Activated T-cell treated with anti-CD3 and anti-CD28 coated beads, Interleukin-2, amount 50 U/mL, for 24 hours (primary cell): ENCODE measurements around the gene CA4.
"Not testable (repeated sequence)": the region's sequence is repeated elsewhere in the genome, so short reads cannot be mapped to it uniquely, and the experiment has no call there.

Source experiments
- DNase-seq: peaks from one replicate; pipeline ENCODE4 v3.0.0-alpha.2; 2020
- H3K27ac Mint-ChIP-seq: 2 replicates; pipeline ENCODE4 v1.8.0; 2020; ENCODE audit warnings: mild to moderate bottlenecking, mixed read lengths
- H3K27me3 Mint-ChIP-seq: 2 replicates; pipeline ENCODE4 v1.8.0; 2020; ENCODE audit warnings: mixed read lengths
- H3K36me3 Mint-ChIP-seq: 2 replicates; pipeline ENCODE4 v1.8.0; 2020; ENCODE audit warnings: low read depth, mixed read lengths
- H3K4me1 Mint-ChIP-seq: 2 replicates; pipeline ENCODE4 v1.8.0; 2020; ENCODE audit warnings: low read depth, mixed read lengths
- H3K4me3 Mint-ChIP-seq: 2 replicates; pipeline ENCODE4 v1.8.0; 2020; ENCODE audit warnings: mild to moderate bottlenecking, moderate library complexity, mixed read lengths
- H3K9me3 Mint-ChIP-seq: 2 replicates; pipeline ENCODE4 v1.8.0; 2020; ENCODE audit warnings: mixed read lengths

The CA4 gene

DNA sequence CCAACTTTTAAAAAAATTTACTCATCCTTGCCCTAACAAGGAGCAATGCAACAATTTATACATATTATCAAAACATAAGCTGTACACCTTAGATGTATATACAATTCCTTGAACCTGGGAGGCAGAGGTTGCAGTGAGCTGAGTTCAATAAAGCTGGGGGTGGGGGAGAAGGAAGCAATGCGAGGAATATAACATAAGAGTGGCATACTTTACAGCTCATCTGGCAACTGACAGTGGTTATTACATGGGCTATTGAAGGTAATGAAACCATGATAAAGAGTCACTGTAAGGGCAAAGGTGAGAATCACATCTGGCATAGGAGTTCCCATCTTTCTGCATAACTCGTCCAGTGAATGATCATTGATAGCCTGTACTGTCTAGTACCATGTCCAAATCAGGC, 43.7 kb downstream of the CA4 start:
- Mint-ChIP-seq H3K9me3 (no peaks in the 10 kb centered on the region), H3K4me3 (no peak overlapping the region), H3K36me3 (peaks cover 80% of the 10 kb centered on the region), H3K4me1 (no peaks in the 10 kb centered on the region), H3K27ac (no peak overlapping the region), H3K27me3 (no peaks in the 10 kb centered on the region)
- DNase-seq: no peak

DNA sequence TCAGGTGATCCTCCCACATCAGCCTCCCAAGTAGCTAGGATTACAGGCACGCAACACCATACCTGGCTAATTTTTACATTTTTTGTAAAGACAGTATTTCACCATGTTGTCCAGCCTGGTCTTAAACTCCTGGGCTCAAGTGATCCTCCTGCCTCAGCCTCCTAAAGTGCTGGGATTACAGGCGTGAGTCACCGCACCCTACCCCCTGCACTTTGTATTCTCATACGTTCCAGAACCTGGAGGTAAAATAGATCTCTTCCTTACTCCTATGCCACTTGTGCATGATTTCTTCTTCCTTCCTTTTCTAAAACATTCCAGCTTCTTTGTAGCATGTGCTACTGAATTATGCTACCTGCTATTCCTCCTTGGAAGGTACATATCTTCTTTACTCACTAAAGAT, 44.4 kb downstream of the CA4 start:
- peaks cover 77% of the 10 kb centered on the region for H3K36me3 Mint-ChIP-seq
- H3K9me3 Mint-ChIP-seq, H3K27me3 Mint-ChIP-seq, H3K4me3 Mint-ChIP-seq, DNase-seq, H3K27ac Mint-ChIP-seq, H3K4me1 Mint-ChIP-seq: not testable (repeated sequence)

- DNase-seq, H3K27ac Mint-ChIP-seq, H3K9me3 Mint-ChIP-seq, H3K27me3 Mint-ChIP-seq, H3K4me3 Mint-ChIP-seq, H3K4me1 Mint-ChIP-seq: not testable (repeated sequence)
- H3K36me3 Mint-ChIP-seq: peaks cover 43% of the 10 kb centered on the region
Observed at GRCh38 chr17:60198630-60199029, 48.9 kb downstream of the CA4 start.

- not testable (repeated sequence) for H3K27me3 Mint-ChIP-seq, H3K27ac Mint-ChIP-seq, H3K4me1 Mint-ChIP-seq, DNase-seq, H3K4me3 Mint-ChIP-seq, H3K9me3 Mint-ChIP-seq
- peaks cover 19% of the 10 kb centered on the region for H3K36me3 Mint-ChIP-seq
Observed at GRCh38 chr17:60205782-60206181, 56.0 kb downstream of the CA4 start.

DNA sequence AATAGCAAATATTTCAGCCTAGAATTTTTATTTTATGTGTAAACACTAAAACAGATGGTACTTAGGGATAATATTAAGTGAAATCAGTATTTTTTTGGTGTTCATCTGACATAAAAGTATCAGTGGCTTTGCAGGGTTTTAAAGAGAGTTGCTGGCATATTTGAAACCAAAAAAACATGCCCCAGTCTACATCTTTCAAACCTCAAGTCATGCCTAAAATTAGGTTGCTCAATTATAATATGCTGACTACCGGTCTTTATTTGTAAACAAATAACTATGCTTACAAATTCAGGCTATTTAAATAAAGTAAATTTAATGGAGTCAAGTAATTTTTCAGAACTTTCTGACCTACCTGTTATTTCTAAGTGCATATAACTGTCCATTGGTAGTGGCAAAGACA, 58.5 kb downstream of the CA4 start:
- peaks cover 22% of the 10 kb centered on the region for H3K36me3 Mint-ChIP-seq
- not testable (repeated sequence) for DNase-seq, H3K9me3 Mint-ChIP-seq, H3K4me3 Mint-ChIP-seq, H3K4me1 Mint-ChIP-seq, H3K27ac Mint-ChIP-seq, H3K27me3 Mint-ChIP-seq
